Small intestine (tissue), 16 donors: ENCODE data around the gene MRS2. TPM values are rescaled to one million over a fixed set of nuclear protein-coding genes. Genes with fewer than 3 reads are reported as not detected.

Experiments
- DNase-seq, 2 donors: peaks; one replicate each; pipeline versions ENCODE4 v3.0.0 to v3.0.0-alpha.2; 2013
- FAIRE-seq: peaks from 2 replicates; lab custom pipeline; 2012; peaks lifted over from hg19 to GRCh38; lab: Jason Lieb, UNC
- H3K27ac ChIP-seq, 3 donors: one replicate each; pipeline ENCODE4 v1.5.1; 2013; ENCODE audit warnings: low read length in 2 of 3, mild to moderate bottlenecking in 2 of 3, control low read depth in 1 of 3, inconsistent platforms in 1 of 3, low read depth in 1 of 3, moderate library complexity in 1 of 3
- H3K27me3 ChIP-seq, 3 donors: one replicate each; pipeline ENCODE4 v1.6.1; 2013; ENCODE audit warnings: low read length in 3 of 3, inconsistent platforms in 1 of 3; ENCODE audit not compliant: control insufficient read depth in 3 of 3, insufficient read depth in 3 of 3
- H3K36me3 ChIP-seq, 3 donors: one replicate each; pipeline ENCODE4 v1.6.1; 2013; ENCODE audit warnings: low read length in 3 of 3, inconsistent platforms in 1 of 3, low read depth in 1 of 3, mild to moderate bottlenecking in 1 of 3, moderate library complexity in 1 of 3; ENCODE audit not compliant: control insufficient read depth in 3 of 3, insufficient read depth in 2 of 3
- H3K4me1 ChIP-seq, 3 donors: one replicate each; pipeline ENCODE4 v1.6.1; 2013; ENCODE audit warnings: low read length in 2 of 3, inconsistent platforms in 1 of 3, low read depth in 1 of 3, mild to moderate bottlenecking in 1 of 3, moderate library complexity in 1 of 3; ENCODE audit not compliant: control insufficient read depth in 3 of 3, insufficient read depth in 2 of 3
- H3K4me3 ChIP-seq, 3 donors: one replicate each; pipeline ENCODE4 v1.5.1; 2013; ENCODE audit warnings: low read length in 3 of 3, control low read depth in 1 of 3, inconsistent platforms in 1 of 3, low read depth in 1 of 3, mild to moderate bottlenecking in 1 of 3, moderate library complexity in 1 of 3
- H3K9me3 ChIP-seq, 2 donors: one replicate each; pipeline ENCODE4 v1.6.1; 2013; ENCODE audit warnings: low read depth in 1 of 2, low read length in 1 of 2; ENCODE audit not compliant: control insufficient read depth in 2 of 2, insufficient read depth in 1 of 2
- WGBS, 3 donors: extraction: QIAGEN DNeasy Blood & Tissue Kit; methylation state at CpG; one replicate each; pipeline ENCODE4 v1.1.7; 2013; 5-methylcytosine and 5-hydroxymethylcytosine counted together
- long read RNA-seq, 10 donors: transcript quantifications; one replicate each; lab custom pipeline, GENCODE V29; 2026
- polyA plus RNA-seq, 4 donors: library from polyadenylated mRNA; stranded (reverse) in 3 of 4; unstranded in 1 of 4; fragments of 200-250 nt in 3 of 4; fragments of 120-200 nt in 1 of 4; gene quantifications; one replicate each; pipeline versions ENCODE4 v1.2.1 to v1.2.3, GENCODE V29; 2013
- donor health status: healthy with polysubstance abuse.
- donor health status: control.
- donor health status: control.
- donor health status: Bipolar disorder and iron deficiency.
- donor health status: healthy.

MRS2 gene
- 10 to 100 TPM in 3 of 4 donors, 1 to 10 TPM in 1; 7.0 to 24.4 (median 15.3) TPM for polyA plus RNA-seq
- long read RNA-seq, donor 1, transcript MRS2-203 (11 exons, 3,313 nt) = major isoform, 9 of 16 reads
- long read RNA-seq, donor 1, partial matches to known transcripts = 5 of 16 reads
- long read RNA-seq, donor 1, other reads (novel, unspliced or antisense) = 0 of 16 reads
- long read RNA-seq, donor 2, partial matches to known transcripts = 0 of 2 reads
- long read RNA-seq, donor 2, other reads (novel, unspliced or antisense) = 0 of 2 reads
- long read RNA-seq, donor 3, partial matches to known transcripts = 0 of 2 reads
- long read RNA-seq, donor 3, other reads (novel, unspliced or antisense) = 0 of 2 reads
- long read RNA-seq, donor 4 = 0 reads
- long read RNA-seq, donor 5, partial matches to known transcripts = 0 of 1 reads
- long read RNA-seq, donor 5, other reads (novel, unspliced or antisense) = 0 of 1 reads
- long read RNA-seq, donor 6, partial matches to known transcripts = 0 of 5 reads
- long read RNA-seq, donor 6, other reads (novel, unspliced or antisense) = 0 of 5 reads
- long read RNA-seq, donor 7, transcript MRS2-202 (10 exons, 1,740 nt) = minor isoform, 5 of 14 reads
- long read RNA-seq, donor 7, transcript MRS2-203 (11 exons, 3,313 nt) = major isoform, 9 of 14 reads
- long read RNA-seq, donor 7, partial matches to known transcripts = 0 of 14 reads
- long read RNA-seq, donor 7, other reads (novel, unspliced or antisense) = 0 of 14 reads
- long read RNA-seq, donor 8 = 0 reads
- long read RNA-seq, donor 9, partial matches to known transcripts = 0 of 1 reads
- long read RNA-seq, donor 9, other reads (novel, unspliced or antisense) = 0 of 1 reads
- long read RNA-seq, donor 10, partial matches to known transcripts = 15 of 19 reads
- long read RNA-seq, donor 10, other reads (novel, unspliced or antisense) = 0 of 19 reads

GRCh38 chr6:24402697-24403500, at the start of gene MRS2:
Gene MRS2, plus strand, starts transcription at chr6:24402936. Its CDS starts 111 bp downstream, at chr6:24403047.
- H3K36me3 ChIP-seq = peaks cover 0 to 10% (median 3%) of the 10 kb centered on the region in 3 donors
- peaks cover 0 to 8% (median 3%) of the 10 kb centered on the region in 3 donors for H3K4me1 ChIP-seq
- 0 to 1% (median 0%) methylated on average over 63 of the region's 63 CpGs for WGBS, 3 donors
- peak; percentile 95 to 96 for DNase-seq
- no peaks in the 10 kb centered on the region for H3K9me3 ChIP-seq
- H3K27me3 ChIP-seq = peaks cover 0 to 4% (median 0%) of the 10 kb centered on the region in 3 donors
- FAIRE-seq = no peak
- H3K27ac ChIP-seq = peak within 1 kb of the TSS; percentile 49 to 75 (median 61)
- peak within 1 kb of the TSS; percentile 90 to 96 (median 92) for H3K4me3 ChIP-seq

- DNase-seq = no peak
- no peak overlapping the region for H3K27ac ChIP-seq
- peaks cover 0 to 2% (median 0%) of the 10 kb centered on the region in 3 donors for H3K4me1 ChIP-seq
- no peak for FAIRE-seq
- H3K36me3 ChIP-seq = no peaks in the 10 kb centered on the region
- peaks cover 0 to 1% (median 0%) of the 10 kb centered on the region in 3 donors for H3K27me3 ChIP-seq
- no peak overlapping the region for H3K4me3 ChIP-seq
- H3K9me3 ChIP-seq = no peaks in the 10 kb centered on the region
- 72 to 78% (median 78%) methylated on average over 1 of the region's 1 CpG for WGBS, 3 donors
These were observed 48.9 kb upstream of the MRS2 start for GRCh38 chr6:24353861-24354260.

- H3K4me1 ChIP-seq = peaks cover 0 to 4% (median 0%) of the 10 kb centered on the region in 3 donors
- DNase-seq = no peak
- 53 to 70% (median 55%) methylated on average over 4 of the region's 4 CpGs for WGBS, 3 donors
- H3K27ac ChIP-seq = no peak overlapping the region
- H3K9me3 ChIP-seq = no peaks in the 10 kb centered on the region
- H3K4me3 ChIP-seq = no peak overlapping the region
- no peaks in the 10 kb centered on the region for H3K36me3 ChIP-seq
- no peaks in the 10 kb centered on the region for H3K27me3 ChIP-seq
- no peak for FAIRE-seq
These were observed 47.3 kb upstream of the MRS2 start for GRCh38 chr6:24355393-24355792.

DNA sequence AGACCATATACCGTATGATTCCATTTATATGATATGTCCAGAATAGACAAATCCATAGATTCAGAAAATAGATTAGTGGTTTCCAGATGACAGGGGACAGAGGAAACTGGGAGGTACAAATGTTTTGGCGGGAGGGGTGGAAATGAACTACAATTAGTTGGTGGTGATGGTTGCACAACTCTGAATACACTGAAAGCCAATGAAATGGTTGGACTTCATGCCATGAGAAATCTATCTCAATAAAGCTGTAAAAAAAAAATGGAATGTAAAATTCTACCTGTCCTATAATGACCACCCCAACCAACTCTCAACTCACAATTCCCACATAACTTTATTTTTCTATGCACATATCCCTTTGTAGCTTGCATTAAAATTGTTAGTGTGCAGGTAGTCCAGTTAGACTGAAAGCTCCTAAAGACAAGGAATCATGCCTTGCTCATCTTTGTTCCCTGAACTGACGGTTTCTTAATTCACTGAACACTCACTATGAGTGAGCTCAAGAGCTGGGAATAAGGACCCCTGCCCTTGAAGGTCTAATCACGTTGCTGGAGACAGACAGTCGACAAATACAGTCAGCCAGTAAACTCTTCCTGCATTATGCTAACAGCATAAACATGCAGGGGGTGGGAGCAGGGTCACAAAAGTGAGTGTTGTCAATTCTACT, 46.3 kb upstream of the MRS2 start:
- Histone ChIP-seq H3K27me3 (no peaks in the 10 kb centered on the region), H3K9me3 (no peaks in the 10 kb centered on the region), H3K4me3 (peak overlapping the region in 1 of 3 donors; percentile 68), H3K36me3 (no peaks in the 10 kb centered on the region), H3K4me1 (peaks cover 0 to 8% (median 0%) of the 10 kb centered on the region in 3 donors), H3K27ac (no peak overlapping the region)
- no peak for FAIRE-seq
- peak in 1 of 2 donors; percentile 39 for DNase-seq
- WGBS, 3 donors = 46 to 57% (median 49%) methylated on average over 5 of the region's 5 CpGs

- no peaks in the 10 kb centered on the region for H3K36me3 ChIP-seq
- 3 to 6% (median 5%) methylated on average over 60 to 61 of the region's 61 CpGs for WGBS, 3 donors
- H3K4me3 ChIP-seq = peak within 1 kb of the TSS in 2 of 3 donors; percentile 43 to 68
- H3K27ac ChIP-seq = peak within 1 kb of the TSS in 1 of 3 donors; percentile 79
- H3K27me3 ChIP-seq = no peaks in the 10 kb centered on the region
- no peaks in the 10 kb centered on the region for H3K9me3 ChIP-seq
- DNase-seq (peak; percentile 69 to 92), FAIRE-seq (no peak)
- peaks cover 0 to 8% (median 0%) of the 10 kb centered on the region in 3 donors for H3K4me1 ChIP-seq
These were observed 45.2 kb upstream of the MRS2 start, which contains the start of gene DCDC2 for GRCh38 chr6:24357336-24358218. Gene DCDC2, minus strand, starts transcription at chr6:24358059. Its CDS starts 309 bp downstream, at chr6:24357750.

GRCh38 chr6:24358219-24358821, 44.4 kb upstream of the MRS2 start:
- H3K27me3 ChIP-seq = no peaks in the 10 kb centered on the region
- H3K36me3 ChIP-seq = no peaks in the 10 kb centered on the region
- 39 to 46% (median 40%) methylated on average over 12 of the region's 12 CpGs for WGBS, 3 donors
- H3K9me3 ChIP-seq = no peaks in the 10 kb centered on the region
- DNase-seq (no peak), FAIRE-seq (no peak)
- peaks cover 0 to 8% (median 0%) of the 10 kb centered on the region in 3 donors for H3K4me1 ChIP-seq
- peak overlapping the region in 1 of 3 donors; percentile 68 for H3K4me3 ChIP-seq
- H3K27ac ChIP-seq = peak overlapping the region in 1 of 3 donors; percentile 79
